GM19438 (cell line): Measurements from ENCODE around the gene OR51E2.
A peak's percentile ranks its signal among the peaks of the same experiment; 100 is the strongest.

Experiments
- ATAC-seq: cut with Tn5 transposase; IDR thresholded peaks from one replicate; pipeline ENCODE4 v1.9.1; 2021; ENCODE audit warnings: low read depth; ENCODE audit not compliant: unreplicated experiment

The OR51E2 gene

DNA sequence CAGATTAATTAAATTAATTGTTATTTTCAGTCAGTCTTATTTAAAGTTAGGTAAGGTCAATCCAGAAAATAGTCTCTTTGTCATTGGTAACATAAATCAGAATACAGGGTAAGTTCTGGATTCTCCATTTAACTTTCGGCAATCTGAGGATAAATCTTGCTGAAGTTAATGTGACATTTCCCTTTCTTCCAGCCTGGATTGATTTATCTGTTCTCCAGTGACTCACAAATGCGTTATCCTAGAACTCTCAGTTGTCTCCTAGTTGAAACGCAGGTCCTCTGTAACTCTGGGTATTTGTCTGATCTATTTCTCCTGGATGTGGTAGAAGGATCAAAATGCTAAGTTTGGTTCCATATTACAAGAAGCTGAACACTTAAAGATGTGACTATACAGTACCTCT, 32.9 kb downstream of the OR51E2 start:
- ATAC-seq, result no peak

DNA sequence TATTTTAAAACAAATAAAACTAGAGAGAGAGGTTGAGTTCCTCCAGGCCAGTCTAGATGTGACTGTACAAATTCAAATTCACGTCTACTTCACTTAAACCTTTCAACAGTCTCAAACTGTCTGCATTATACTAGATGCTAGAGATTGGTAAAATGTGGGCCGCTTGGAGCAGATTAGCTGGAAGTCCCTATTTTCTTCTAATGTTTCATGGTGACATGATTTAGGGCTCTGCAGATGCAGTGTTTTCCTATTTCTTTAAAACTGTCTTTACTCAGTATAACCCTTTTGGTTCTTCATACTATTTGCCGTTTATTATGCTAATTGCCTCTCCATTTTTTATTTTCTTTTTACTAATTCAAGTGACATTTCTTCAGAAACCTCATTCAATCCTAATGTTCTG, 33.5 kb downstream of the OR51E2 start:
- ATAC-seq, result no peak

DNA sequence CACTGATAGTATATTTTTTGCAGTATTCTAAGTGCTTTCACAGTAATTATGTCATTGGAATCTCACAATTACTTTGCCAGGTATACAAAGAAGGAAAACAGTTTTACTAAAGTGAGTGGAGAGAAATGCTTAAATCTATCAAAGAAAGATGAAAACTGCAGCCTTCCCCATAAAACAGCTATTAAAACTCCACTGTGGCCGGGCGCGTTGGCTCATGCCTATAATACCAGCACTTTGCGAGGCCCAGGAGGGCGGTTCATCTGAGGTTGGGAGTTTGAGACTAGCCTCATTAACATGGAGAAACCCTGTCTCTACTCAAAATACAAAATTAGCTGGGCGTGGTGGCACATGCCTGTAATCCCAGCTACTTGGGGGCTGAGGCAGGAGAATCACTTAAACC, 34.8 kb downstream of the OR51E2 start:
- ATAC-seq, result no peak

DNA sequence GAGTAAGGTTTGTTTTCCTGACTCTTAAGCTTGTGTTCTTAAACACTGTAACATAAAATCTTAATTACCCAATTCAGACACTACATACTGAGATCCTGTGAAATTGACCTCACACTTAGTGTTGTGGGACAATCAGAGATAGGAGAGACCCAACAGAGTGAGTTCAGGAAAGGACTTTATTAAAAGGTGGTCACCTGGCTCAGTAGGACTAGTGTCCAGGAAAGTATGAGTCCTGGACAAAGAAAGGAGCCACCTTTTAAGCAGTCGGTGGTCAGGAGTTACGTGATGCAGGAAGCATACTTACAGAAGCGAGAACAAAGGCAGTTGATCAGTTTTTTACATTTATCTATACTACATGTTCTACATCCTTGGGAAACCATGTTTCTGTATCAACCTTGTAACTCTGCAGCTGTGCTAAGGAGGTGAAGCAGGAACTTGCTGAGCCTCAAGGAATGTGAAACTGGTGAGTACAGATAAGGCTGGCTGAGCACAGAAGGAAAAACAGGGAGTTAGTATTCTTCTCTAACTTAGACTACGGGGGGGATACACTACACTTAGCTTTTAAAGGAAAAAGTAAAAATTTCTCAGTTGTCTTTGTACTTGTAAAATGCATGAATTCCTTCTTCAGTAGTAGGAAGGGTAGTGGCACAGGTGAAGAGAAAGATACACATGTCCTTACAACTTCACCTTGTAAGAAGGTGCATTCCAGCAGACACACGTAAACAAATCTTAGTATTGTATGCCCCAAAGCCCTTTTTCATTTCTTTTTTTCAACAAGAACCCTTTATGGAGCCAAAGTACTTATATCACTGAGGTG, 38.8 kb downstream of the OR51E2 start:
- ATAC-seq, result no peak

DNA sequence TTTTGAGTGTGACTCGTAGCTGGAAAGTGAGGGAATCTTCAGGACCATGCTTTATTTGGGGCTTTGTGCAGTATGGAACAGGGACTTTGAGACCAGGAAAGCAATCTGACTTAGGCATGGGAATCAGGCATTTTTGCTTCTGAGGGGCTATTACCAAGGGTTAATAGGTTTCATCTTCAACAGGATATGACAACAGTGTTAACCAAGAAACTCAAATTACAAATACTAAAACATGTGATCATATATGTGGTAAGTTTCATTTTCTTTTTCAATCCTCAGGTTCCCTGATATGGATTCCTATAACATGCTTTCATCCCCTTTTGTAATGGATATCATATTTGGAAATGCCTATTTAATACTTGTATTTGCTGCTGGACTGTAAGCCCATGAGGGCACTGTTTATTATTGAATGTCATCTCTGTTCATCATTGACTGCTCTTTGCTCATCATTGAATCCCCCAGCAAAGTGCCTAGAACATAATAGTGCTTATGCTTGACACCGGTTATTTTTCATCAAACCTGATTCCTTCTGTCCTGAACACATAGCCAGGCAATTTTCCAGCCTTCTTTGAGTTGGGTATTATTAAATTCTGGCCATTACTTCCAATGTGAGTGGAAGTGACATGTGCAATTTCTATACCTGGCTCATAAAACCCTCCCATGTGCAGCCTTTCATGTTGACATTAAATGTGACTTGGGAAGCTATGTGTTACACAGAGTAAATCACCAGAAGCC, 42.9 kb downstream of the OR51E2 start:
- ATAC-seq, result no peak

DNA sequence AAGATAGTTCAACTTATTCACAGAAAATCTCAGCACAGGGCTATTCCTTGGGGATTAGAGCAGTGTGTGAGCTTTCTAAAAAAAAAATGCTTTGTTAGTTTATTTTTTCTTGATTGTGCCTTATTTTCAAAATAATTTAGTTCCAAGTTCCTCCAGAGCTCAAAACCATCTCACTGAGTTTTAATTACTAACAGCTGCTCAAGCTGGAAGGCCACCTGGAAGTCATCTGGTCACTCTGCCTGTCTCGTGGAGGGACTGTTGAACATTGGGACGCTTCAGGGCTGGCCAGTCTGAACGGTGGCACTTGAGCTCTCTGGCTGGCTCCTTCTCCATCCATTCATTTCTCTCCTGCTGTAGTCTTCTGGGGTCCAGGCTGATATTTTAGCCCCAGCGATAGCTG, 49.9 kb downstream of the OR51E2 start:
- no peak for ATAC-seq

DNA sequence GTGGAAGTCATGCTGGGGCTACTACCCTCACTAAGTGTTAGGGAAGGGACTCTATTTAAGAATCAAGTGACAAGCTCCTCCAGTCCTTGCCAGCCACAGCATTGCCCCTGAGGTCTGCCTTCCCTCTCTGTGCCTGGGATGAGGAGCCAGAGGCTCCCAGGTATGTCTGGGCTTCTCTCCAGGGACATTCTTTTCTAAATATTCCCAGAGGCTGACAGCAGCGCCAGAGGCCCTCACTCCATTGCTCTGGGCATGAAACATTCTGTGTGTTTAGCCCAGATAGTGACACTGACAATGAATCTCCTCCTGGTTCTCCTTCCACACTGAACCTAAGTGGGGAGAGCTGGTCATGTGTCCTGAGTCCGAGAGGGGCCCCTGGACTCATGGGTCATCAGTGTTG, 51.7 kb downstream of the OR51E2 start:
- no peak for ATAC-seq

DNA sequence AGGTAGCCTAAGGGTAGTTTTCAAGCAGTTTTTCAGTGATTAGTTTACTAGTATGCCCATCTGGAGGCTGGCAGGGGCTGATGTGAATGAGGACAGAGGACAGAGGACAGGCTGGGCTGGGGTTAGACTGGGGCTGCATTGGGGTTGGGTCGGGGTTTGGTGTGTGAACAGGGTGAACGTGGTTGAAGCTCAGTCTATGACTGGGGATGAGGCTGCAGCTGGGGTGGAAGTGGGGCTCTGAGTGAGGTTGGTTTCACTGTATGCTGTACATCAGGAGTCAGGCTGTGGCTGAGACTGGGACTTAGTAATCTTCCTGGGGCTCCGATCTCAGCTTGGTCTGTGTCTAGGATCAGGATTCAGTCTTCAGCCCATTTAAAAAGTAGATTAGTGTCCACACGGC, 53.4 kb downstream of the OR51E2 start:
- no peak for ATAC-seq

DNA sequence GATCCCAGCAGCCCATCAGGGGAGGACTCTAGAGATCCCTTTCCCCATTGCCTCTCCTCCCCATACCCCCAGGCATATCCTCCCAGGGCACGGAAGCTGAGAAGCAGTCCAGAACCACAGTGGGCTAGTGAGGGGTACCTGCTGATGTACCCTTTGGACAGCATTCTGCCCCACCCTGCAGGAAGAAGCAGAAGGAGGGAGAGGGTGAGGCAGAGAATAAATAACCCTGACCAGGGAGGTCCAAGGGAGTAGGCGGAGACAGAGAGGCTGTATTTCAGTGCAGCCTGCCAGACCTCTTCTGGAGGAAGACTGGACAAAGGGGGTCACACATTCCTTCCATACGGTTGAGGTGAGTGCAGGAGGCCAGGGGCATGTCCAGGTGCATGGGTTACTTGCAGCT, 54.0 kb downstream of the OR51E2 start, which contains the start of gene OR51E1:
OR51E1 (plus strand) TSS at position 301 of the 400 bp plus-strand sequence. CDS start 8,545 bp downstream, outside the sequence.
- ATAC-seq, result no peak

DNA sequence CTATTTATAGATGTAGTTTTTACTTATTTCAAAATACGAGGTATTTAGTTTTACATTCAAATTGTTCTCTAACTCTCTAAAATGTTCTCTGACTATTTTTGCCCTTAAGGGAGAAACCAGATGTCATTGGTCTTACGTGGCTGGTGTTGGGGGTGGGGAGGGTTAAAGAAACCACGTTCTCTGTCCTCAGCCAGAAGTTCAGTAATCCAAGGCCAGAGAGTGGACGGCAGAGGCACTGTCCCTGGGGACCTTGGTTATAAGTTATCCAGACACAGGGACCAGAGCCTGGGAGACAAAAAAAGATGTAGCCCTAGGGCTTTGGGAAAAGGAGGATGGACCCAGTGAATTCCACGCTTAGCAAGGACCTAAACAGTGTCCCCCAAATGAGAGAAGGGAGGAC, 54.6 kb downstream of the OR51E2 start:
- ATAC-seq, result no peak

DNA sequence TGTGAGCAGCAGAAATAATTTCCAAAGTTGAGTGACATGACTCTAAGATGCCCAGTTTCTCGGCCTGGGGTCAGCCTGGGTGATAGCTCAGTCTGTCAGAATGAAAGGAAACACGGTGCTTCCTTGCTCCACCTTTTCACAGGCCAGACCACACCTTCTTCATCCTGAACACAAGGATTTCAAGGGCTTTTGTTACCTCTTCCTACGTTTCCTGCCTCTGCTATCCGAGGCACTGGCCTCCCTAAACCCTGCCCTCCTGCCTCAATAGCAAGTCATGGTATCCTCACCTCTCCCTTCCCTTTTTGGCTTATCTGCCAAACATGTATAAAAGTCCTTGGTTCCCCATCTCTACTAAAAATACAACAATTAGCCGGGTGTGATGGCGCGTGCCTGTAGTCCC, 55.6 kb downstream of the OR51E2 start:
- ATAC-seq, result no peak

DNA sequence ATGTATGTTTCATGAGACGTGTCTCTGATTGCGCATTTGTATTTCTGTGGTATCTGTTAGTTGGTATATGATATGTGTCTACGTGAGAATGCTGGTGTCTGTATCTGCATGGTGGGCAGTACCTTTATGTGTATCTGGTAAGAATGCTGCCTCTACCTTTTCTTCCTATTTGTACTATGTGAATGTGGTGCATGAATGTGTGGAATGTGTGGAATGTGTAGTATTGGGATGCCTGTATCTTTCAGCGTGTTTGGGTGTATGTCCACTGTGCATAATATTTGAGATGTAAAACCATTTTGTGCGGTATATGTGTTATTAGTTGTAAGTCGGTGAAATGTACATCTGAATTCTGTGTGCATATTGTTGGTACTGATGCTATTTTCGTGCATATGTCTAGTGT, 56.2 kb downstream of the OR51E2 start:
- ATAC-seq, result no peak

DNA sequence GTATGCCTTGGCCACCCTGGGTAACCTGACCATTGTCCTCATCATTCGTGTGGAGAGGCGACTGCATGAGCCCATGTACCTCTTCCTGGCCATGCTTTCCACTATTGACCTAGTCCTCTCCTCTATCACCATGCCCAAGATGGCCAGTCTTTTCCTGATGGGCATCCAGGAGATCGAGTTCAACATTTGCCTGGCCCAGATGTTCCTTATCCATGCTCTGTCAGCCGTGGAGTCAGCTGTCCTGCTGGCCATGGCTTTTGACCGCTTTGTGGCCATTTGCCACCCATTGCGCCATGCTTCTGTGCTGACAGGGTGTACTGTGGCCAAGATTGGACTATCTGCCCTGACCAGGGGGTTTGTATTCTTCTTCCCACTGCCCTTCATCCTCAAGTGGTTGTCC, 57.7 kb downstream of the OR51E2 start:
- no peak for ATAC-seq

DNA sequence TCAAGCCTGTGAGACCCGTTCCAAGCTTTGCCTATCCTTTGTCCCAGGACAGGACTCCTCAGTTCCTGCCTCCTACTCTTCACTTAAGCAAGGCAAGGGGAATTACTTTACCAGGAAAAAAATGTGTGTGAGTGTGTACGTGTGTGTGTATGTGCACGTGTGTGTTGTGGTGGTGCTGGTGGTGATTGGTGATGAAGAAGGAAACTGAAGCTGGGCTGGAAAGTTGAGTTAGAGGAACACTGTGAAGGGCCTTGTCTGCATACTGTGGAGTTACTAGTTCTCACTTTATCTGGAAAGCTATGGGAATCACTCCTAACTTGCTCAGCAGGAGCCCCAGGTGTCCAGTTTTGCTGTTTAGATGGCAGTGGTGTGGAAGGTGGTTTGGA, 60.0 kb downstream of the OR51E2 start:
- ATAC-seq, result no peak

DNA sequence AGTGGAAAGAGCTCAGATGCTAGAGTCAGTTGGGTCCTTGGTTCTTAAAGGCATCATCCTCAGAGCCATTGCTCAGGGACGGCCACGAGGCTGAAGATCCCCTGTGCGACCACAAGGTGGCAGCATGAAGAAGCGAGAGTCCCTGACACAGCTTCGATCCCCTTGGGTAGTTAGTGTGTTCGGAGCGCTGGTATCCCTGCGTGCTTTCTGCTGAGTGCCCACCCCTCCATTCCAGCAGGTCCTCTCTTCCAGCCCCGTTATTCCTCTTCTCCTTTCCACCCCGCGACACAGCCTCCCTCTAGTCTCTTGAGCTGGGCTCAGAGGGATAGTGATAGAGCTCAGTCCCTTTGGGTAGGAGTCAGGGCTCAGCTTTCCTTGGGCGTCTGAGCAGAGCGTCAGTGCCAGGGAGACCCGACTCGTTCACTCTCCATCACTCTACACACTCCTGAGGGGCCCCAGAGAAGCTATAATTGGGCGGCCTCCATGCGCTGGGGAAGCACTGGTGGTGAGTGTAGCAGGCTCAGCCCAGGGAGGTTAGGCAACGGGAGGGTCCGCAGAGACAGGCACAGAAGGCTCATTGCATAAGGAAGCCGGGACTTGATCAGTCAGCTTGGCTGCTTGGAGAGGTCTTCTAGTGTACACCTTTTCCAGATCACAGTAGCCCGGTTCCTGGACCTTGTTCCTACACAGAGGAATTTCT, 60.5 kb downstream of the OR51E2 start, which contains the start of gene OR51D1:
OR51D1 (plus strand) TSS at position 516 of the 700 bp plus-strand sequence. CDS start 2,314 bp downstream, outside the sequence.
- peak; percentile 89 for ATAC-seq

DNA sequence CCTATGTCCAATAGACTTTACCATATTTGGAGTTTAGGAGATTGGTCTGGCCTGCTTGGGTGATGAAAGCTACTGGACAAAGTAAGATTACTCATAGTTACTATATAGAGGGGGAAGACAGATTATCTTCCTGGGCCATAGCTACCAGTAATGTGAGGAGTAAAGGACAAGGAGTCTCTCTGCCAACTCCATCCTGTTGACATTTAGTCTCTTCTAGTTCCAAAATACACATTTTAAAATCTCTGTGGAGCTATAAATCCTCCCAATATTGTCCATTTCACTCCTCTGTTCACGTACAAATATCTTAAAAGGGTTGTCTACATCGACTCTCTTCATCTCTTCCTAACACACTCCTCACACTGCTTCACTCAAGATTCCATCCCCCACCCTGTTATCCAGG, 61.5 kb downstream of the OR51E2 start:
- no peak for ATAC-seq
